Activated CD4-positive, alpha-beta T cell treated with anti-CD3 and anti-CD28 coated beads, Interleukin-2, amount 10 ng/mL, durations not matched to agents 24 days and 14 days (primary cell): ENCODE measurements around the gene BAZ1A. TPM values are rescaled to one million over a fixed set of nuclear protein-coding genes. Genes with fewer than 3 reads are reported as not detected.

Experiments used
- DNase-seq: peaks from one replicate; pipeline ENCODE4 v3.0.0; 2022
- H3K27ac Mint-ChIP-seq: one replicate; pipeline ENCODE4 v1.8.0; 2022; ENCODE audit warnings: mild to moderate bottlenecking, mixed read lengths
- H3K27me3 Mint-ChIP-seq: one replicate; pipeline ENCODE4 v1.8.0; 2022; ENCODE audit warnings: mixed read lengths
- H3K36me3 Mint-ChIP-seq: one replicate; pipeline ENCODE4 v1.8.0; 2022; ENCODE audit warnings: low read depth, mild to moderate bottlenecking, mixed read lengths
- H3K4me1 Mint-ChIP-seq: one replicate; pipeline ENCODE4 v1.8.0; 2021; ENCODE audit warnings: mixed read lengths
- H3K4me3 Mint-ChIP-seq: one replicate; pipeline ENCODE4 v1.8.0; 2022; ENCODE audit warnings: mild to moderate bottlenecking, moderate library complexity, mixed read lengths
- H3K9me3 Mint-ChIP-seq: one replicate; pipeline ENCODE4 v1.8.0; 2021; ENCODE audit warnings: mixed read lengths
- intact Hi-C: fragments of 100-400 bp; cut with micrococcal nuclease; formaldehyde crosslinking; loops from one replicate; pipeline ENCODE4 v1.15.1; 2023
- total RNA-seq: library from RNA; stranded (reverse); gene quantifications from 2 replicates; pipeline ENCODE4 v1.2.3, GENCODE V29; 2022

BAZ1A gene
- total RNA-seq, 1 donor from 2014 or later, result 89.7 TPM

DNA sequence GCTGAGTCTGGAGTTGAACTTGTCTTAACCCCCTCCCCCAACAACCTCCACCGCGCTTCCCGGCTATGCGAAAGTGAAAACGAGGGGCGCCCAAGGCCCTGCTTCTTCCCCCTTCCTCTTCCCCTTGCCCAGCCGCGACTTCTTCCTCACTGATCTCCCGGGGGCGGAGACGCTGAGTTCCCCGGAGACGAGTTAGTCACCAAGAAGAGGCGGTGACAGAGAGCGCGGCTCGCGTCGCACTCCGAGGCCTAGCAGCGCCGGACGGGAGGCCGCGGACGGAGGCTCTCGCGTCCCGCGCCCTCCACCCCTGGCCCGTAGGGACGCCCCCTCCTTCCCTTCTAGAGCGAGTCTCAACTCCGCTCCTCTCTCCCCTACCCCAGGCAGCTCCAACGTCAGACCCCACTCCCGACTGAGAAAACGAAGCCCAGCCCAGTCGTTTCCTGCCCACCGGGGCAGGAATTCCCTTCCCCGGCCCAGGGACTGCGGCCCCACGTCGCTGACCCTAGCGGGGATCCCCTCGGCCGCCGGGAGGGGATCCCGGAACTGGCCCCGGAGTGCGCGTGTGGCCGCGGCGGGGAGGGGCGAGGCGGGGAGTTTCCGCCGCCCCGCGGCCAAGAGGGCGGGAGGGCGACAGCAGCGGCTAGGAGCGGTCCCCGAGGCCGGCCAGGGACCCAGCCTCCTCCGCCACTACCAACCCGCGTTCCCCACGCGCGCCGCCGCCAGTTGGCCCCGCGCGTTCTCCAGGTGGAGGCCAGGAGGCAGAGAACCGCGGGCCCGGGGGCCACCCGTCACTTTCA is 1.4 kb downstream of the BAZ1A start:
- intact Hi-C loops, result loop anchor here (1.0 to 10.0 kb wide), 12 partner anchors 15 to 543 kb away; partner anchors contain the start of genes CFL2, FAM177A1, NFKBIA and PRORP
- peaks cover 31% of the 10 kb centered on the region for H3K4me1 Mint-ChIP-seq
- H3K27ac Mint-ChIP-seq, result peak overlapping the region; percentile 100
- DNase-seq, result peak; percentile 96
- no peaks in the 10 kb centered on the region for H3K9me3 Mint-ChIP-seq
- peak overlapping the region; percentile 96 for H3K4me3 Mint-ChIP-seq
- no peaks in the 10 kb centered on the region for H3K27me3 Mint-ChIP-seq
- H3K36me3 Mint-ChIP-seq, result peaks cover 34% of the 10 kb centered on the region

DNA sequence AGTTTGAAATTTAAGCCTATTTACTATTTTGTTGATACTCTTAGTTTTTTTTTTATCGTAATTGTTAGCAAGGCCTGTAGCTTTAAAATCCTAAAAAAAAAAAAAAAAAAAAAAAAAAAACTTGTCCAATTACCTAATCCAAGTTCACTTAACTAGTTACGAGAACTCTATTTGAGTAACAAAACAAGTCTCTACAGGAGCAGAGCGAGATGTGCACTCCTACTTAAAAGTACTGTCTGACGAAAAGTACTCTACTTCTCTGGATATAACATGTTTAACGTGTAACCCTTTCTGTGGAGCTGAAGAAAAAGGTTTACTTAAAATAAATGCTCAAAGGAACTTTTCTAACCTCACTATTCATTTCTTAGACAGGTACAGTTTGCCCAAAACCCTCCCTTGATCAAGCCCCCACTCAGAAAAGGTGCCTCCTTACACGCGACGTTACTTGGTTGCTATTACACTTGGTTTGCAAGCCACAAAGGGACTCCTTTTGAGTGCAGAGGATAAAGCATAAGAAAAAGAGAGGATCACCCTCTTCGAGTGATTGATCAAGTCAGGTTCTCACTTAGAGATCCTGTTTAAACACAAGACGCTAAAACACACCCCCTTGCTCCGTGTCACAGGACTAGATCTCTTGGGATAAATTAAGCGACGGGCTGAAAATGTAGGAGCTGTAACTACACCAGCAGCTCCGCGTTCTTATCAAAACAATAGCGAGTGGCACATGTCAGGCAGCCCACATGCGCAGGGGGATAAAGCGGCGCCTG is 2.2 kb downstream of the BAZ1A start:
- DNase-seq, result no peak
- Mint-ChIP-seq H3K27ac (peak overlapping the region; percentile 100), H3K9me3 (no peaks in the 10 kb centered on the region), H3K4me1 (peaks cover 35% of the 10 kb centered on the region), H3K27me3 (no peaks in the 10 kb centered on the region), H3K4me3 (peak overlapping the region; percentile 96), H3K36me3 (peaks cover 37% of the 10 kb centered on the region)
- intact Hi-C loops, result loop anchor here (1.0 to 10.0 kb wide), 10 partner anchors 14 to 531 kb away; partner anchors contain the start of genes CFL2, FAM177A1, NFKBIA and PRORP

DNA sequence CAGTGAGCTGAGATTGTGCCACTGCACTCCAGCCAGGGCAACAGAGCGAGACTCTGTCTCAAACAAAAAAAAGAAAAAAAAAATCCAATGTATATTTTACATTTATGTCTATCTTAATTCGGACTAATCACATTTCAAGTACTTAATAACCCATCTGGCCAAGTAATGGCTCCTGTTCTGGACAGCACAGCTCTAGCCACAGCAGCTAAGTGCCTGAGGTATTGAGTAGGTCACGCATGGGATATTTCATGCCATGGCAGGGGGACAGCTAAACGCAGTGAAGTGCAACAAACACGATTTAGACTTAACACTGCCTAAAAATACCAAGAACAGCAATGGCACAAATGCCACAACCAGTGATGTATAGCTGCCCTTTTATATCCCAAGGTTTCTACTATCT is 8.0 kb downstream of the BAZ1A start:
- Mint-ChIP-seq H3K4me1 (peaks cover 29% of the 10 kb centered on the region), H3K4me3 (no peak overlapping the region), H3K9me3 (no peaks in the 10 kb centered on the region), H3K27me3 (no peaks in the 10 kb centered on the region), H3K36me3 (peaks cover 33% of the 10 kb centered on the region), H3K27ac (no peak overlapping the region)
- DNase-seq, result peak; percentile 41
- intact Hi-C loops, result no loop called here

DNA sequence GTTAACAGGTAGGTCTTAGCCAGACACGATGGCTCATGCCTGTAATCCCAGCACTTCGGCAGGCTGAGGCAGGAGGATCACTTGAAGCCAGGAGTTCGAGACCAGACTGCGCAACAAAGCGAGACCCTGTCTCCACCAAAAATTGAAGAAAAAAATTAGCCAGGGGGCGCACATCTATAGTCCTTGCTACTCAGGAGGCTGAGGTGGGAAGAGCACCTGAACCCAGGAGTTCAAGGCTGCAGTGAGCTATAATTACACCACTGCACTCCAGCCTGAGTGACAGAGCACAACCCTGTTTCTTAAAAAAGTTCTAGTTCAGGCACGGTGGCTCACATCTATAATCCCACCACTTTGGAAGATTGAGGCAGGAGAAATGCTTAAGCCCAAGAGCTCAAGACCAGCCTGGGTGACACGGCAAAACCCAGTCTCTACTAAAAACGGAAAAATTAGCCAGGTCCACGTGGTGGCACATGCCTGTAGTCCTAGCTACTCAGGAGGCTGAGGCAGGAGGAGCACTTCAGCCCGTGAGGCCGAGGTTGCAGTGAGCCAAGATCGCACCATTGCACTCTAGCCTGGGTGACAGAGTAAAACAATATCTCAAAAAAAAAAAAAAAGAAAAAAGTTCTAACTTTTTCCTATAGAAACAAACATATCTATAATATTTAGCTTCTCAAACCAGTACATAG is 9.1 kb downstream of the BAZ1A start:
- Mint-ChIP-seq H3K36me3 (peaks cover 36% of the 10 kb centered on the region), H3K9me3 (no peaks in the 10 kb centered on the region), H3K4me3 (no peak overlapping the region), H3K27me3 (no peaks in the 10 kb centered on the region), H3K4me1 (peaks cover 23% of the 10 kb centered on the region), H3K27ac (no peak overlapping the region)
- no peak for DNase-seq
- intact Hi-C loops, result no loop called here

DNA sequence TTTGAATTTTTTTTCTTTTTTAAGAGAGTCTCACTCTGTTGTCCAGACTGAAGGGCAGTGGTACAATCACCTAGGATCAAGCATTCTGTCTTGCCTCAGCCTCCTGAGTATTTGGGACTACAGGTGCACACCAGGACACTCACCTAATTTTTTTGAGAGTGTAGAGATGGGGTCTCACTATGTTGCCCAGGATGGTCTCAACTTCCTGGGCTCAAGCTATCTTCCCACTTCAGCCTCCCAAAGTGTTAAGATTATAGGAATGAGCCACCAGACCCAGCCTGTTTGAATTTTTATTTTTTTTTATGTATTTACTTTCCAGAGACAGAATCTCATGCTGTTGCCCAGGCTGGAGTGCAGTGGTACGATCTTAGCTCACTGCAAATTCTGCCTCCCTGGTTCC is 11.3 kb downstream of the BAZ1A start:
- Mint-ChIP-seq H3K36me3 (peaks cover 33% of the 10 kb centered on the region), H3K27me3 (no peaks in the 10 kb centered on the region), H3K27ac (no peak overlapping the region), H3K9me3 (no peaks in the 10 kb centered on the region), H3K4me1 (peaks cover 15% of the 10 kb centered on the region), H3K4me3 (no peak overlapping the region)
- intact Hi-C loops, result no loop called here
- no peak for DNase-seq

DNA sequence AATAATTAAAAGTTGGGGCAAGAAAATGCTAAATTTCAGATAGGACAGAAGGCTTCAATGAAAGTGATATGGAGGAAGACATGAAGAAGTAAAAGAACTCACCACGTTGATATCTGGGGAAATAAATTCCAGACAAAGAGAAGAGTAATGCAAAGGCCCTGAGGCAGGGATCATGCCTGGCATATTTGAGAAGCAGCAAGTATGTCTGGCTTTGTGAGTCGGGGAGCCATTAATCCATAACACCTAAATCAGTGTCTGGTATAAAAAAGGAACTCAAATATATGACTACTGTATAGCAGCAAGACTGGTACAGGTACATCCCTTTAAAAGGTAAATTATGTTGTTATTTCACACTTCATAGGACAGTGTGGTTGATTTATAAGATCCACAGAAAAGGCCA is 16.4 kb downstream of the BAZ1A start:
- Mint-ChIP-seq H3K4me3 (no peak overlapping the region), H3K4me1 (peaks cover 18% of the 10 kb centered on the region), H3K9me3 (peaks cover 7% of the 10 kb centered on the region), H3K27me3 (no peaks in the 10 kb centered on the region), H3K36me3 (peaks cover 51% of the 10 kb centered on the region), H3K27ac (peak overlapping the region; percentile 13)
- intact Hi-C loops, result loop anchor here (2.0 to 5.0 kb wide), 2 partner anchors 14 to 124 kb away; partner anchors contain the start of gene SRP54
- DNase-seq, result no peak

DNA sequence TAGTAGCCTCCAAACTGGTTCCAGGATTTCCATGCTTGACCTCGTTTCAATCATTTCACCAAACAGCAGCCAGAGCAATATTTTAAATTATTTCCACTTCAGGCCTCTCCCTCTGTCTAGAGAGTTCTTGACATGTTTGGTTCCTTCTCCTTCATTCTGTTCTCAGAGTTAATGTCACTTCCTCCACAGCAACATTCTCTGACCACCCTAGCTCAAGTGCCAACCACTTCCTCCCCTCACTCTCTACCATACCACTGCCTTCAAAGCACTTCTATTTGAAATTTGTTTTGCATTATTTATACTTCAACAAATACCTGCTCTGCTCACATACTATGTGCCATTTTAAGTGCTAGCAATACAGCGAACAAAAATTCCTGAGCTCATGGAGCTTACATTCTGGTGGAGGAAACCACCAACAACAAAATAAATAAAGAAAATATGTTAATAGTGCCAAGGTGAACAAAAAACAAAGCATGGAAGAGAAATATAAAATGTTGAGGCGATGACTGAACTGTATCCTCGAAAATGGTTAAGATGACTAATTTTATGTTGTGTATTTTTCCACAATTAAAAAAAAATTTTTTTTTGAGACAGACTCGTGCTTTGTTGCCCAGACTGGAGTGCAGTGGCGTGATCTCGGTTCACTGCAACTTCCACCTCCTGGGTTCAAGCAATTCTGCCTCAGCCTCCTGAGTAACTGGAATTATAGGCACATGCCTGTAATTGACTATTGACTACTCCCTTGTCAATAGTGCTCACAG is 17.3 kb downstream of the BAZ1A start:
- H3K9me3 Mint-ChIP-seq, result peaks cover 7% of the 10 kb centered on the region
- peak overlapping the region; percentile 80 for H3K27ac Mint-ChIP-seq
- peaks cover 21% of the 10 kb centered on the region for H3K4me1 Mint-ChIP-seq
- intact Hi-C loops, result loop anchor here (2.0 to 5.0 kb wide), 2 partner anchors 15 to 124 kb away; partner anchors contain the start of gene SRP54
- H3K4me3 Mint-ChIP-seq, result peak overlapping the region; percentile 30
- no peaks in the 10 kb centered on the region for H3K27me3 Mint-ChIP-seq
- peaks cover 60% of the 10 kb centered on the region for H3K36me3 Mint-ChIP-seq
- DNase-seq, result peak; percentile 76

DNA sequence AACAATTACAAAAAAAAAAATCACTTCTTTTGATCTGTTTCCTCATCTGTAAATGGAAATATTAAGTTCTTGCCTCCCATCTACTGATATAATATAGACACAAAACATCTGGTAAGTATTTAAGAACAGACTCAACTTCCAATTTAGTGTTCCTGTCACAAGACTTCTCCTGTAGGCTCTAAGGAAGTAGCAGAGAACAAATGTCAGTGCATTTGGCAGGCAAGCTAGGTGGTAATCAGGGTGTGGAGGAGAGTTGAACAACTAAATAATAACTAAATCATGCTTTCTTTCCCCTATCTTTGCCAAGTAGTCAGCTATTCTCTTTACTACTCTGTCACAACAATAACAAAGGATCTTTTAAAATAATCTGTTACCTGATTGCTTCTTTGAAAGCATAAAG is 22.1 kb downstream of the BAZ1A start:
- no peak for DNase-seq
- no peak overlapping the region for H3K4me3 Mint-ChIP-seq
- intact Hi-C loops, result no loop called here
- H3K27ac Mint-ChIP-seq, result no peak overlapping the region
- H3K27me3 Mint-ChIP-seq, result no peaks in the 10 kb centered on the region
- H3K36me3 Mint-ChIP-seq, result peaks cover 45% of the 10 kb centered on the region
- peaks cover 7% of the 10 kb centered on the region for H3K9me3 Mint-ChIP-seq
- H3K4me1 Mint-ChIP-seq, result peaks cover 19% of the 10 kb centered on the region

DNA sequence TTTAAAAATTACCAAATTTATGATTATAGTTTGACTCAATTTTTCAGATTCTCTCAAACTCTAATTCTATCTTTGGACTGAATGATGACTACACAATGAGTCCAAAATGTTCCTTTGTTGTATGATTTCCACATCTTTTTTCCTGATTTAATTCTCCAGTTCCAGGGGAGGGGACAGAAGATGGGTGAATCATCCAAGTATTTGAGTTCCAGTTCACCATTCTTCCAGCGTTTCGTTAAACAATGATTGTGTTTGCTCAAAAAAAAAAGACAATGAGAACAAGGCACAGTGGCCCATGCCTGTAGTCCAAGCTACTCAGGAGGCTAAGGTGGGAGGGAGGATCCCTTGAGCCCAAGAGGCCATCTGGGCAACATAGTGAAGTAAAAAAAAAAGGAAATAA is 23.8 kb downstream of the BAZ1A start:
- H3K36me3 Mint-ChIP-seq, result peaks cover 36% of the 10 kb centered on the region

DNA sequence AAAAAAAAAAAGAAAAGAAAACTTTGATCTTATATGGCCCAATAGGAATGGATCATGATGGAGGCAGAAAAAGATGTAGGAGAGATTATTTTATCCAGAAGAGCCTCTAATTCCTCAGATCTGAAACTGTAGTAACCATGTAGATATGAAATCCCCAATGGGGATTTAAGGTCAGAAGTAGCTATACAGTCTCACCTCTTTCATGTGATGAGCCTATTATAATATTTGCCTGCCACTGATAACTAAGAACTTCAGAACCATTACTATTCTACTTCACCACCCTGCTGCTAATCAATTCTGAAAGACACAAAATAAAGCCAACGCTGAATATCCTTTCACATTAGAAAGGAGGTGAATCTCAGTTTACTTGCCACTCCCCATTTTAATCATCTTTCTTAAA is 29.3 kb downstream of the BAZ1A start:
- Mint-ChIP-seq H3K4me3 (no peak overlapping the region), H3K27ac (no peak overlapping the region), H3K27me3 (no peaks in the 10 kb centered on the region), H3K36me3 (peaks cover 30% of the 10 kb centered on the region), H3K9me3 (no peaks in the 10 kb centered on the region), H3K4me1 (peaks cover 12% of the 10 kb centered on the region)
- DNase-seq, result no peak
- intact Hi-C loops, result no loop called here

More for the DNA sequence above, 23.8 kb downstream of the BAZ1A start:
- Mint-ChIP-seq H3K4me3 (no peak overlapping the region), H3K4me1 (peaks cover 10% of the 10 kb centered on the region), H3K9me3 (no peaks in the 10 kb centered on the region), H3K27ac (no peak overlapping the region), H3K27me3 (no peaks in the 10 kb centered on the region)
- intact Hi-C loops, result no loop called here
- no peak for DNase-seq

DNA sequence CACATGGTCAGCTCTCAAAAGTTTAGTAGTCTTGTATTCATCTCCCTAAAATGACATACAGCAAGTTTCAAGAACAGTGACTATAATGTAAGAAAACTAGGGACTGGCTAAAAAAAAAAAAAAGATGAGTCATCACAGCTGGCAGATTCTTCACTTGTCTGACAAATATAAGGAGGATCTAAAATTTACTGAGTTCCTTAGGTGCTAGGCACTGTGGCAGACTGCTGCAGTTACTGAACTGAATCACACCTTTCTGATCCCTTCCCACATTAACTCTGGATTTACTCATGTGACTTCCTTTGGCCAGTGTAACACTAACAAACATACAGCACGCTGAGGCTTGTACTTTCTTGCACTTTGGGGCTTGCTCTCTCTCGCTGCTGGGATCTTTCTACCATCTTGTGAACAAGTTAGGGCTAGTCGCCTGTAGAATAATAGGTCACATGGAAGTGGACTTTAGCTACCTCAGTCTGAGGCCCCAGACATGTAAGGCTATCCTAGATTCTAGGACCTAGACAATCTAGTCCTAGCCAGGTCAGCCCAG is 32.1 kb downstream of the BAZ1A start:
- peak; percentile 59 for DNase-seq
- peaks cover 33% of the 10 kb centered on the region for H3K36me3 Mint-ChIP-seq

DNA sequence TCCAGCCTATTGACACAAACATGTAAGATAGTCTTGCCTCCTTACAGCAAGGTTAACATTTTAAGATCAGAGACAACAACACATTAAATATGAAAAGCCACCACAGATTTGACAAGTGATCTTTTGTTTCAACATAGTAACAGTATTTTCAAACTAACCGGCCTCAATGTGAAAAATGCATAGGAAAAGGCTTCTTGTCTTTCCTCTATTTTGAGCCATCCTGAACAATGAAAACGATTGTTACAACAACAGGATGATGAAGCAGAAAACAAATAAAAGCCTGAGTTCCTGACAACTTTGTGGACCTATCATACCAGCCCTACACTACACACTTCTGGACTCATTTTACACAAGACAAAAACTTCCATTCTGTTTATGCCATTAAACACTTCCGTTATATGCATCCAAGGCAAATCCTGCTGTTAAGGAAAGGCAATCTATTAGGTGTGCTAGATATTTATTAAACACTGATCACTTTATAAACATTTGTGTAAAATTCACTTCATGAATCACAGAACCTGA is 37.3 kb downstream of the BAZ1A start:
- no peak for DNase-seq
- intact Hi-C loops, result no loop called here
- Mint-ChIP-seq H3K9me3 (no peaks in the 10 kb centered on the region), H3K27me3 (no peaks in the 10 kb centered on the region), H3K4me3 (no peak overlapping the region), H3K36me3 (peaks cover 29% of the 10 kb centered on the region), H3K27ac (no peak overlapping the region), H3K4me1 (peaks cover 17% of the 10 kb centered on the region)

More for the DNA sequence above, 32.1 kb downstream of the BAZ1A start:
- Mint-ChIP-seq H3K9me3 (no peaks in the 10 kb centered on the region), H3K27ac (peak overlapping the region; percentile 69), H3K4me1 (peaks cover 9% of the 10 kb centered on the region), H3K27me3 (no peaks in the 10 kb centered on the region), H3K4me3 (peak overlapping the region; percentile 15)
- intact Hi-C loops, result loop anchor here (1.0 kb wide), 2 partner anchors 30 to 138 kb away; no protein-coding TSS in a partner anchor
